GM08714 (cell line): ENCODE results near the gene NEMP1.

ENCODE experiments used
- H3K4me3 ChIP-seq: fragments of 200-500 bp; sonication (Bioruptor generic); 2 replicates; pipeline ENCODE4 v1.5.1; 2014; ENCODE audit warnings: mild to moderate bottlenecking, low read length, inconsistent platforms
- ZNF274 ChIP-seq: IDR thresholded peaks from 2 replicates; pipeline ENCODE4 v1.6.1; 2012; ENCODE audit warnings: mild to moderate bottlenecking, low read depth, low read length

NEMP1 gene

GRCh38 chr12:57099047-57099714 lies 20.6 kb upstream of the NEMP1 start:
- TF ChIP-seq ZNF274 = no peak
- H3K4me3 ChIP-seq = no peak overlapping the region

- no peak for TF ChIP-seq ZNF274
- H3K4me3 ChIP-seq = no peak overlapping the region
Observed at GRCh38 chr12:57098546-57098945, 20.0 kb upstream of the NEMP1 start.

- no peak overlapping the region for H3K4me3 ChIP-seq
- TF ChIP-seq ZNF274 = no peak
Observed at GRCh38 chr12:57097554-57097835, 18.9 kb upstream of the NEMP1 start.

GRCh38 chr12:57096748-57097553 lies 18.4 kb upstream of the NEMP1 start:
- TF ChIP-seq ZNF274 = no peak
- H3K4me3 ChIP-seq = no peak overlapping the region

GRCh38 chr12:57096099-57096572 lies 17.5 kb upstream of the NEMP1 start:
- H3K4me3 ChIP-seq = no peak overlapping the region
- no peak for TF ChIP-seq ZNF274

GRCh38 chr12:57095440-57095839 lies 16.8 kb upstream of the NEMP1 start:
- H3K4me3 ChIP-seq = no peak overlapping the region
- no peak for TF ChIP-seq ZNF274

GRCh38 chr12:57094208-57095160 lies 15.9 kb upstream of the NEMP1 start:
- H3K4me3 ChIP-seq = no peak overlapping the region
- TF ChIP-seq ZNF274 = no peak

GRCh38 chr12:57093415-57094207 lies 15.0 kb upstream of the NEMP1 start:
- no peak overlapping the region for H3K4me3 ChIP-seq
- TF ChIP-seq ZNF274 = no peak

GRCh38 chr12:57092876-57093414 lies 14.4 kb upstream of the NEMP1 start:
- TF ChIP-seq ZNF274 = no peak
- no peak overlapping the region for H3K4me3 ChIP-seq

- TF ChIP-seq ZNF274 = no peak
- H3K4me3 ChIP-seq = no peak overlapping the region
Observed at GRCh38 chr12:57092529-57092862, 13.9 kb upstream of the NEMP1 start.

GRCh38 chr12:57091638-57092528 lies 13.3 kb upstream of the NEMP1 start:
- TF ChIP-seq ZNF274 = no peak
- no peak overlapping the region for H3K4me3 ChIP-seq

- no peak overlapping the region for H3K4me3 ChIP-seq
- no peak for TF ChIP-seq ZNF274
Observed at GRCh38 chr12:57090924-57091637, 12.5 kb upstream of the NEMP1 start.
